Measurements from ENCODE around the gene PLVAP. TPM values are rescaled to one million over a fixed set of nuclear protein-coding genes. Genes with fewer than 3 reads are reported as not detected.

PLVAP gene
- total RNA-seq, 1 experiment from 2014 or later: not detected

DNA sequence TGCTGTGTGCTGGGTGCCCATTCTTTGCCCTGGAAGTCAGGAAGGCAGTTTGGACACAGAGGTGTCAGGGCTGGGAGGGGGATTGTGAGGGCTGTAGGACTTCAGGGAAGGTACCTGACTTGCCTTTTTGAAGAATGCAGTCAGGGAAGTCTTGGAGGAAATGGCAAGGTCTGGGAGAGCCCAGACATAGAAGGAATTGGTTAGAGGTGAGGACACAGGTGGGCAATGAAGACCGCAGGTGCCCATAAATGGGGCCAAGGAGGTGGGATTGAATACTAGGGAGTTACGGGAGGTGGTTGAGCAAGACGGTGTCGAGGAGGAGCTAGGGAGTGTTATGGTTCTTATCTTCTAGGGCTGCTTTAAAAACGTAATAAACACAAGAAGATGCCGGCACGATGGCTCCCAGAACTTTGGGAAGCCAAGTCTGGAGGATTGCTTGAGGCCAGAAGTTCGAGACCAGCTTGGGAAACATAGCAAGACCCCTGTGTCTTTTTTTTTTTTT lies 69.2 kb downstream of the PLVAP start:
- H3K9me3 ChIP-seq (ENCODE audit: control insufficient read depth, low read depth, low read length): no peaks in the 10 kb centered on the region
- no CpG with 5 or more reads among the region's 8 CpGs for WGBS (ENCODE audit: extremely low coverage, insufficient read length, low lambda C conversion rate)

More for the DNA sequence above, 69.2 kb downstream of the PLVAP start:
- H3K4me2 ChIP-seq (ENCODE audit: insufficient read depth, insufficient read length, low read length): no peak overlapping the region
- H2AK5ac ChIP-seq (ENCODE audit: insufficient read length, low read length): no peak overlapping the region
- H2BK120ac ChIP-seq (ENCODE audit: low read depth, low read length, poor library complexity, severe bottlenecking): no peak overlapping the region
- H4K91ac ChIP-seq (ENCODE audit: insufficient read length, low read depth, low read length): no peak overlapping the region
- no peak overlapping the region for H3K27ac ChIP-seq (ENCODE audit: insufficient read length, low read depth, low read length)
- Mint-ChIP-seq H3K27ac (peak overlapping the region in 1 of 3 experiments; percentile 26; a peak in 1 of 7 replicates), H3K27me3 (ENCODE audit: low read depth) (no peaks in the 10 kb centered on the region; the same call in 1 of the 2 replicates), H3K4me1 (peaks cover 29 to 39% of the 10 kb centered on the region in 2 experiments), H3K4me3 (peak overlapping the region; percentile 75 to 97), H3K36me3 (ENCODE audit: insufficient read depth in 1 of 3, low read depth in 3 of 3) (peaks cover 6 to 10% (median 7%) of the 10 kb centered on the region in 3 experiments; a peak in 5 of 7 replicates), H3K9me3 (no peaks in the 10 kb centered on the region)
- no peak overlapping the region for H3K56ac ChIP-seq (ENCODE audit: insufficient read length, low read depth, low read length)
- no peak overlapping the region for H2AFZ ChIP-seq (ENCODE audit: low read length)
- TF ChIP-seq, protein P1, sequence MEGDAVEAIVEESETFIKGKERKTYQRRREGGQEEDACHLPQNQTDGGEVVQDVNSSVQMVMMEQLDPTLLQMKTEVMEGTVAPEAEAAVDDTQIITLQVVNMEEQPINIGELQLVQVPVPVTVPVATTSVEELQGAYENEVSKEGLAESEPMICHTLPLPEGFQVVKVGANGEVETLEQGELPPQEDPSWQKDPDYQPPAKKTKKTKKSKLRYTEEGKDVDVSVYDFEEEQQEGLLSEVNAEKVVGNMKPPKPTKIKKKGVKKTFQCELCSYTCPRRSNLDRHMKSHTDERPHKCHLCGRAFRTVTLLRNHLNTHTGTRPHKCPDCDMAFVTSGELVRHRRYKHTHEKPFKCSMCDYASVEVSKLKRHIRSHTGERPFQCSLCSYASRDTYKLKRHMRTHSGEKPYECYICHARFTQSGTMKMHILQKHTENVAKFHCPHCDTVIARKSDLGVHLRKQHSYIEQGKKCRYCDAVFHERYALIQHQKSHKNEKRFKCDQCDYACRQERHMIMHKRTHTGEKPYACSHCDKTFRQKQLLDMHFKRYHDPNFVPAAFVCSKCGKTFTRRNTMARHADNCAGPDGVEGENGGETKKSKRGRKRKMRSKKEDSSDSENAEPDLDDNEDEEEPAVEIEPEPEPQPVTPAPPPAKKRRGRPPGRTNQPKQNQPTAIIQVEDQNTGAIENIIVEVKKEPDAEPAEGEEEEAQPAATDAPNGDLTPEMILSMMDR (conservative IDR thresholded peaks at IDR 0.05): no peak
- DNase-seq: no peak
- no peaks in the 10 kb centered on the region for H4K20me1 ChIP-seq (ENCODE audit: control insufficient read depth, insufficient read depth, insufficient read length)
- H3K4me1 ChIP-seq (ENCODE audit: insufficient read depth, low read length): peaks cover 3% of the 10 kb centered on the region; the same call in 1 of the 2 replicates
- no peak overlapping the region for H2BK20ac ChIP-seq (ENCODE audit: low read depth, low read length, poor library complexity, severe bottlenecking)
- no peak overlapping the region for H2BK5ac ChIP-seq (ENCODE audit: insufficient read length, low read length)
- H2BK15ac ChIP-seq (ENCODE audit: low read depth, low read length): no peak overlapping the region
- no peak overlapping the region for H2BK12ac ChIP-seq (ENCODE audit: insufficient read length, low read depth, low read length)
- no peak overlapping the region for H3K18ac ChIP-seq (ENCODE audit: insufficient read length, low read depth, low read length)
- peaks cover 6% of the 10 kb centered on the region for H3K79me1 ChIP-seq (ENCODE audit: insufficient read depth, low read depth, low read length, poor library complexity, severe bottlenecking)
- H3K23ac ChIP-seq (ENCODE audit: insufficient read length, low read depth, low read length): no peak overlapping the region
- H3K14ac ChIP-seq (ENCODE audit: insufficient read depth, low read length): no peak overlapping the region
- H3K27me3 ChIP-seq (ENCODE audit: insufficient read depth, low read length): no peaks in the 10 kb centered on the region
- peaks cover 7% of the 10 kb centered on the region; the same call in 1 of the 2 replicates for H3K79me2 ChIP-seq (ENCODE audit: insufficient read depth, low read length)
- H4K8ac ChIP-seq (replicated peaks; ENCODE audit: insufficient read length, low read depth, low read length): no peak overlapping the region
- H4K5ac ChIP-seq (ENCODE audit: insufficient read length, low read depth, low read length): no peak overlapping the region
- no peak overlapping the region for H3K4ac ChIP-seq (ENCODE audit: low read depth, low read length)
- H3T11ph ChIP-seq (ENCODE audit: low read length): no peak overlapping the region
- H3K9ac ChIP-seq (ENCODE audit: extremely low read depth, insufficient read length, low read length): no peak overlapping the region
- H3K23me2 ChIP-seq (ENCODE audit: insufficient read length, low read depth, low read length, poor library complexity, severe bottlenecking): peaks cover 11% of the 10 kb centered on the region
